Esophagus mucosa (tissue), 1 donor: ENCODE data around the gene TMEM184A. TPM values are rescaled to one million over a fixed set of nuclear protein-coding genes. Genes with fewer than 3 reads are reported as not detected.
A peak's percentile ranks its signal among the peaks of the same experiment; 100 is the strongest.

Source experiments
- ATAC-seq: fragments of 200-7000 bp; cut with Tn5 transposase; one replicate; pipeline ENCODE4 v1.9.1; 2020
- total RNA-seq: library from RNA; stranded (reverse); gene quantifications from one replicate; pipeline ENCODE4 v1.2.4, GENCODE V29; 2023
- donor health status: DM: yes; HTN: yes; CAD: no.

TMEM184A gene
- total RNA-seq, 1 donor from 2014 or later, result 86.6 TPM

- no peak for ATAC-seq
These were observed 17.3 kb downstream of the TMEM184A start for GRCh38 chr7:1538544-1539180.

GRCh38 chr7:1537535-1538412 lies 18.2 kb downstream of the TMEM184A start:
- no peak for ATAC-seq

- peak; percentile 66 for ATAC-seq
These were observed 19.1 kb downstream of the TMEM184A start for GRCh38 chr7:1536743-1537534.

- no peak for ATAC-seq
These were observed 19.6 kb downstream of the TMEM184A start for GRCh38 chr7:1536455-1536742.

- no peak for ATAC-seq
These were observed 20.1 kb downstream of the TMEM184A start for GRCh38 chr7:1535701-1536454.

GRCh38 chr7:1535100-1535458 lies 20.9 kb downstream of the TMEM184A start:
- no peak for ATAC-seq

GRCh38 chr7:1534330-1535099 lies 21.5 kb downstream of the TMEM184A start:
- ATAC-seq, result no peak

- peak; percentile 50 for ATAC-seq
These were observed 22.3 kb downstream of the TMEM184A start for GRCh38 chr7:1533547-1534329.

GRCh38 chr7:1533255-1533546 lies 22.8 kb downstream of the TMEM184A start:
- no peak for ATAC-seq

GRCh38 chr7:1532456-1533254 lies 23.4 kb downstream of the TMEM184A start:
- ATAC-seq, result peak; percentile 62

GRCh38 chr7:1531979-1532455 lies 24.0 kb downstream of the TMEM184A start:
- ATAC-seq, result no peak

GRCh38 chr7:1531263-1531978 lies 24.6 kb downstream of the TMEM184A start:
- peak; percentile 4 for ATAC-seq

GRCh38 chr7:1530946-1531262 lies 25.1 kb downstream of the TMEM184A start:
- ATAC-seq, result no peak

- no peak for ATAC-seq
These were observed 26.5 kb downstream of the TMEM184A start for GRCh38 chr7:1529383-1530116.

- ATAC-seq, result no peak
These were observed 29.7 kb downstream of the TMEM184A start for GRCh38 chr7:1526271-1526754.

- no peak for ATAC-seq
These were observed 30.6 kb downstream of the TMEM184A start for GRCh38 chr7:1525409-1525808.

GRCh38 chr7:1523844-1524243 lies 32.2 kb downstream of the TMEM184A start:
- peak; percentile 2 for ATAC-seq

- ATAC-seq, result peak; percentile 88
These were observed 32.8 kb downstream of the TMEM184A start for GRCh38 chr7:1523208-1523607.

GRCh38 chr7:1521456-1521855 lies 34.5 kb downstream of the TMEM184A start:
- no peak for ATAC-seq
